Esophagus squamous epithelium (tissue), 5 donors: ENCODE data around the gene SCIN. TPM values are rescaled to one million over a fixed set of nuclear protein-coding genes. Genes with fewer than 3 reads are reported as not detected.

Experiments used
- DNase-seq: peaks from one replicate; lab custom pipeline; 2025; lab: John Stamatoyannopoulos, UW
- H3K27ac ChIP-seq, 4 donors: fragments of 200-600 bp; sonication (generic); one replicate each; pipeline ENCODE4 v1.5.1; 2016 to 2019; ENCODE audit warnings: mild to moderate bottlenecking in 1 of 4
- H3K27me3 ChIP-seq, 4 donors: fragments of 200-600 bp; sonication (generic); 1 replicate in 3 of 4; 2 replicates in 1 of 4; pipeline versions ENCODE4 v1.5.1 to v1.6.0; 2017 to 2021; ENCODE audit warnings: antibody characterized with exemption in 1 of 4
- H3K36me3 ChIP-seq, 3 donors: fragments of 200-600 bp; sonication (generic); one replicate each; pipeline ENCODE4 v1.5.1; 2016 to 2019
- H3K4me1 ChIP-seq, 3 donors: fragments of 200-600 bp; sonication (generic); one replicate each; pipeline ENCODE4 v1.5.1; 2017 to 2019
- H3K4me3 ChIP-seq, 4 donors: fragments of 200-600 bp; sonication (generic); 1 replicate in 3 of 4; 2 replicates in 1 of 4; pipeline ENCODE4 v1.5.1; 2016 to 2019; ENCODE audit warnings: mild to moderate bottlenecking in 2 of 4, moderate library complexity in 1 of 4
- H3K9me3 ChIP-seq, 3 donors: fragments of 200-600 bp; sonication (generic); one replicate each; pipeline ENCODE4 v1.5.1; 2016 to 2019
- POLR2A ChIP-seq, 4 donors: fragments of 450-650 bp; IDR thresholded peaks; one replicate each; pipeline ENCODE4 v1.6.1; 2017; ENCODE audit warnings: antibody characterized with exemption in 4 of 4, mild to moderate bottlenecking in 4 of 4, moderate library complexity in 3 of 4
- WGBS, 2 donors: methylation state at CpG; one replicate each; pipeline ENCODE4 v1.1.5; 2018; 5-methylcytosine and 5-hydroxymethylcytosine counted together
- intact Hi-C: fragments of 100-400 bp; cut with DNase I; formaldehyde crosslinking; loops from one replicate; pipeline ENCODE4 v1.15.0; 2022
- total RNA-seq, 4 donors: library from RNA; depleted of rRNA; stranded (reverse); fragments of >200 nt; gene quantifications; one replicate each; pipeline ENCODE4 v1.1.0, GENCODE V29; 2016
- TF ChIP-seq, protein P1 (sequence below), 6 experiments: fragments of 450-650 bp in 4 of 6; fragments of 200-600 bp in 2 of 6; sonication (generic) in 2 of 6; IDR thresholded peaks; one replicate each; pipeline ENCODE4 v1.5.1; 2016 to 2019; ENCODE audit warnings: antibody characterized with exemption in 6 of 6, mild to moderate bottlenecking in 4 of 6, moderate library complexity in 4 of 6
- donor health status: DM: yes; HTN: yes; CAD: no.

The SCIN gene
- total RNA-seq, 4 donors from 2014 or later, result 3.4 to 38.4 (median 25.9) TPM

GRCh38 chr7:12607134-12607533, 36.6 kb downstream of the SCIN start:
- no peaks in the 10 kb centered on the region for H3K9me3 ChIP-seq
- H3K27me3 ChIP-seq, result no peaks in the 10 kb centered on the region
- intact Hi-C loops, result no loop called here
- H3K4me1 ChIP-seq, result no peaks in the 10 kb centered on the region
- H3K36me3 ChIP-seq, result peaks cover 0 to 10% (median 0%) of the 10 kb centered on the region in 3 donors
- 63 to 100% methylated on average over 1 of the region's 1 CpG for WGBS, 2 donors
- H3K4me3 ChIP-seq, result no peak overlapping the region
- no peak for TF ChIP-seq POLR2A (IDR thresholded peaks at IDR 0.05)
- TF ChIP-seq, protein P1, sequence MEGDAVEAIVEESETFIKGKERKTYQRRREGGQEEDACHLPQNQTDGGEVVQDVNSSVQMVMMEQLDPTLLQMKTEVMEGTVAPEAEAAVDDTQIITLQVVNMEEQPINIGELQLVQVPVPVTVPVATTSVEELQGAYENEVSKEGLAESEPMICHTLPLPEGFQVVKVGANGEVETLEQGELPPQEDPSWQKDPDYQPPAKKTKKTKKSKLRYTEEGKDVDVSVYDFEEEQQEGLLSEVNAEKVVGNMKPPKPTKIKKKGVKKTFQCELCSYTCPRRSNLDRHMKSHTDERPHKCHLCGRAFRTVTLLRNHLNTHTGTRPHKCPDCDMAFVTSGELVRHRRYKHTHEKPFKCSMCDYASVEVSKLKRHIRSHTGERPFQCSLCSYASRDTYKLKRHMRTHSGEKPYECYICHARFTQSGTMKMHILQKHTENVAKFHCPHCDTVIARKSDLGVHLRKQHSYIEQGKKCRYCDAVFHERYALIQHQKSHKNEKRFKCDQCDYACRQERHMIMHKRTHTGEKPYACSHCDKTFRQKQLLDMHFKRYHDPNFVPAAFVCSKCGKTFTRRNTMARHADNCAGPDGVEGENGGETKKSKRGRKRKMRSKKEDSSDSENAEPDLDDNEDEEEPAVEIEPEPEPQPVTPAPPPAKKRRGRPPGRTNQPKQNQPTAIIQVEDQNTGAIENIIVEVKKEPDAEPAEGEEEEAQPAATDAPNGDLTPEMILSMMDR (IDR thresholded peaks at IDR 0.05), result no peak
- no peak overlapping the region for H3K27ac ChIP-seq
- DNase-seq, result no peak

- no peak for DNase-seq
- TF ChIP-seq, protein P1 (IDR thresholded peaks at IDR 0.05), result no peak
- TF ChIP-seq POLR2A (IDR thresholded peaks at IDR 0.05), result no peak
- intact Hi-C loops, result no loop called here
These were observed 39.0 kb downstream of the SCIN start for GRCh38 chr7:12609561-12609960.

GRCh38 chr7:12610899-12611298, 40.4 kb downstream of the SCIN start:
- no peaks in the 10 kb centered on the region for H3K4me1 ChIP-seq
- DNase-seq, result no peak
- H3K27me3 ChIP-seq, result no peaks in the 10 kb centered on the region
- TF ChIP-seq, protein P1 (IDR thresholded peaks at IDR 0.05), result no peak
- TF ChIP-seq POLR2A (IDR thresholded peaks at IDR 0.05), result no peak
- no peak overlapping the region for H3K27ac ChIP-seq
- H3K9me3 ChIP-seq, result no peaks in the 10 kb centered on the region
- no peaks in the 10 kb centered on the region for H3K36me3 ChIP-seq
- 63 to 77% methylated on average over 2 of the region's 2 CpGs for whole genome bisulfite sequencing, 2 donors
- H3K4me3 ChIP-seq, result no peak overlapping the region
- intact Hi-C loops, result no loop called here

More at GRCh38 chr7:12609561-12609960, 39.0 kb downstream of the SCIN start:
- H3K27ac ChIP-seq, result no peak overlapping the region
- H3K4me1 ChIP-seq, result no peaks in the 10 kb centered on the region
- H3K9me3 ChIP-seq, result no peaks in the 10 kb centered on the region
- peaks cover 0 to 10% (median 0%) of the 10 kb centered on the region in 3 donors for H3K36me3 ChIP-seq
- H3K27me3 ChIP-seq, result no peaks in the 10 kb centered on the region
- 48 to 63% methylated on average over 1 of the region's 1 CpG for WGBS, 2 donors
- H3K4me3 ChIP-seq, result no peak overlapping the region

- no peaks in the 10 kb centered on the region for H3K9me3 ChIP-seq
- TF ChIP-seq, protein P1 (IDR thresholded peaks at IDR 0.05), result no peak
- TF ChIP-seq POLR2A (IDR thresholded peaks at IDR 0.05), result no peak
- no peaks in the 10 kb centered on the region for H3K27me3 ChIP-seq
- WGBS, 2 donors, result 57 to 86% methylated on average over 2 of the region's 2 CpGs
- intact Hi-C loops, result no loop called here
- no peak overlapping the region for H3K4me3 ChIP-seq
- no peak overlapping the region for H3K27ac ChIP-seq
- DNase-seq, result no peak
- no peaks in the 10 kb centered on the region for H3K36me3 ChIP-seq
- no peaks in the 10 kb centered on the region for H3K4me1 ChIP-seq
These were observed 42.1 kb downstream of the SCIN start for GRCh38 chr7:12612622-12613021.

GRCh38 chr7:12619461-12620069, 49.0 kb downstream of the SCIN start:
- intact Hi-C loops, result loop anchor here (10.0 kb wide), 1 partner anchor 95 kb away; no protein-coding TSS in a partner anchor
- Histone ChIP-seq H3K27ac (no peak overlapping the region), H3K9me3 (no peaks in the 10 kb centered on the region), H3K27me3 (no peaks in the 10 kb centered on the region), H3K4me3 (no peak overlapping the region), H3K4me1 (peaks cover 0 to 4% (median 0%) of the 10 kb centered on the region in 3 donors), H3K36me3 (no peaks in the 10 kb centered on the region)
- no peak for TF ChIP-seq POLR2A (IDR thresholded peaks at IDR 0.05)
- TF ChIP-seq, protein P1 (IDR thresholded peaks at IDR 0.05), result no peak
- DNase-seq, result no peak
- WGBS, 2 donors, result 59% methylated on average over 3 of the region's 3 CpGs
